Measurements from ENCODE around the gene RFX5.
"Not testable (repeated sequence)": the region's sequence is repeated elsewhere in the genome, so short reads cannot be mapped to it uniquely, and the experiment has no call there.

Gene RFX5

DNA sequence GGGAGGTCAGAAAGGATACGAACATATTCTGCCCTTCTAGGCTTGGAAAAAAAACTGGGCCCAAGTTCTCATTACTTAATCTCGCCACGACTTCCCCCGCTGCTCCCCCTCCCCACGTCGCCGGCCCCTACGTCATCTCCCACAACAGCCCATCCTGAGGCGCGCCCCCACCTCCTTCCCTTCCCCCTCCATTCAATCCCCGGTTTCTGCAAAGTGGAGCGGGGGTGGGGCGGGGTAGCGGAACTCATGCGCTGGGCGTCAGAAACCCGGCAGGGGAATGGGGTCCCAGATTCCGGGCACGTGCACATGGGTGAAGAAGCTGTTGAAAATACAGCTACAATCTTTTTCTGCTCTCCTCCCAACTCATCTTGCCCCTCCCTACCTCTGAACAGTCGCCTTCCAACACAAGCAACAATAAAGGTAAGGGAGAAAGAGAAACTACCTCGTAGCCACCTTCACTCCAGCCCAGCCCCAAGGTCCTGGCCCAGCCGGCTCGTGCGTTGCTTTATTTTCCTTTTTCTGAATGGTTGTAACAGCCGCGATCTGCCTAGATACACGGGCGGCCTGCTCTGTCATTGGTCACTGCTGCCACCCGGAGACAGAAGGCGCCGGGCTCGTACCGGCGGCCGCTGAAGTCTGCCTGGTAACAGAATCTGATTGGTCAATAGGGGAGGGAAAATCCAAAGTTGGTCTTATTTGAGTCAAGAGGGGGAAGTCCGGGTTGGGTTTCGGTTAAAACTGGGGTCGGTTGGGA is at the start of gene RFX5:
TSS of gene RFX5 (minus strand) at position 484 of the 754 bp plus-strand sequence. CDS start 932 bp downstream, outside the sequence.
- peak; percentile 97 for DNase-seq

DNA sequence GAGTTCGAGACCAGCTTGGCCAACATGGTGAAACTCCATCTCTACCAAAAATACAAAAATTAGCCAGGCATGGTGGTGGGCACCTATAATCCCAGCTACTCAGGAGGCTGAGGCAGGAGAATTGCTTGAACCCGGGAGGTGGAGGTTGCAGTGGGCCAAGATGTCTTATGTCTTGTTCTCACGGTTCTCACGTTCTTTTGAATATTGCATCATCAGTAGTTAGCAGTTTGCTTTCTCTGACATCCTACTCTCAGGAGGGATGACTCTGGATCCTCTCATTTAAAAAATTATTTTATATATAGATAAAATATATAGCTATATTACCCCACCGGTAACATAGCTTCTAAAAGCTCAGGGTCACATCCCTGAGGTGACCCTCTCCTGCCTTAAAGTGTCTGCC is 49.2 kb upstream of the RFX5 start:
- not testable (repeated sequence) for DNase-seq

DNA sequence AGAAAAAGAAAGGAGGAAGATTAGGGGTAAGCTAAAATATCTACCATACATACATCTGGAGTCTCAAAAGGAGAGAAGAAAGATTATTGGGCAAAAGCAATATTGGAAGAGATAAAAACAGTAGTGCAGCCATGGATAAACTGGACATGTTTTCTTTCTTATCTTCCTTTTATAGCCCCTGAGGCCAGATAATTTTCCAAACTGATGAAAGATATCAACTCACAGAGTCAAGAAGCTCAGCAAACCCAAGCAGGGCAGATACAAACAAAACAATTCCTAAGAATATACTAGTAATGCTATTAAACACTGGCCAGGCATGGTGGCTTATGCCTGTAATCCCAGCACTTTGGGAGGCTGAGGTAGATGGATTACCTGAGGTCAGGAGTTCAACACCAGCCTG is 46.5 kb upstream of the RFX5 start:
- DNase-seq: no peak

DNA sequence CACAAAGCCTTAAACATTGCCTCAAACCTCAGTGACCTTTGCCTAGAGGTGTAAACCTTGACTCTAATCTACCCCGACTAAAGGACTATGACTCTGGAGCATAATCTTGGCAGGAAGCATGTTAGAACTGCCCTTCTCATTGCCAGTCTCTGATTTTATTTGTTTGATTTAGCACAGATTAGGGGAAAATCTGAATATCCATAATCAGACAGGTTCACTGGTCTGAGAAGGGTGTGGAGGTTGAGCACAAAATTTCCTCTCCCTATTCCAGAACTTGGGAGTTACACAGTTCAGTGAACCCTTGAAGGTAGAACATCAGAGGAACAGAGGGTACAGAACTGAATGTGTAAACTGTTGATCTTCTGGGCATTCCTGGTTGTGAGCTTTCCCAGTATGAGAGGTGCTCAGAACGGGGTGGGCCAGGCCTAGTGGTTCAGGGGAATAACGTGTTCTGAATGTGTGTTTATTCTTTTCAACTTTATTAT is 44.1 kb upstream of the RFX5 start:
- no peak for DNase-seq

DNA sequence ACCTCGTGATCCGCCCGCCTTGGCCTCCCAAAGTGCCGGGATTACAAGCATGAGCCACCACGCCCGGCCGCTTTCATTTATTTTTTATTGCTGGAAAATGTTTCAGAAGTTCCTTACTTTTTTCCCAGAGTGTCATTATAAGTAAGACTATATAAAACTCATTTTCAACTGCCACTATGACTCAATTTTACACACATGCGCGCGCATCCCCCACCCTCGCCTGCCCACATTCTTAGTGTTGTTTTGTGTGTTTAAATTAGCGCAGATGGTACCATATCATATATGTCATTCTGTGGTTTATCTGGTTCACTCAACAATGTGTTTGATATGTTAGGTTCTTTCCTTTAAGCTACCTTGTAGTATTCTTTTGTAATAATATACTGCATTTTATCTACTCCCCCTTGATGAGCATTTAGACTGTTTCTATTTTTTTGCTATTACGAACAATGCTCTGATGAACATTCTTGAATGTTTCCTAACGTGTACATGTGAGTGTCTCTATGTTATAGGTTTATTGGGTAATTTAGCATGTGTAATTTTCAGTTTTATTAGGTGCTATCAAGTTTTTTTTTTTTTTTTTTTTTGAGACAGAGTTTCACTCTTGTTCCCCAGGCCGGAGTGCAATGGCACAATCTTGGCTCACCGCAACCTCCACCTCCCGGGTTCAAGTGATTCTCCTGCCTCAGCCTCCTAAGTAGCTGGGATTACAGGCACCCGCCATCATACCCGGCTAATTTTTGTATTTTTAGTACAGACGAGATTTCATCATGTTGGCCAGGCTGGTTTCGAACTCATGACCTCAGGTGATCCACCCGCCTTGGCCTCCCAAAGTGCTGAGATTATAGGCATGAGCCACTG is 43.4 kb upstream of the RFX5 start:
- not testable (repeated sequence) for DNase-seq

DNA sequence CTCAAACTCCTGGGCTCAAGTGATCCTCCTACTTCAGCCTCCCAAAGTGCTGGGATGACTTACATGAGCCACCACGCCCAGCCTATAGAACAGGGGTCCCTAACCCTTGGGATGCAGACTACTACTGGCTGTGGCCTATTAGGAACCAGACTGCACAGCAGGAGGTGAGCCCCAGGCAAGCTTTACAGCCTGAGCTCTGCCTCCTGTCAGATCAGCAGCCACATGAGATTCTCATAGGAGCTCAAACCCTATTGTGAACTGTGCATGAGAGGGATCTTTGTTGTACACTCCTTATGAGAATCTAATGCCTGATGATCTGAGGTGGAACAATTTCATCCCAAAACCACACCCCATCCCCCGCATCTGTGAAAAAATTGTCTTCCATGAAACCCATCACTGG is 39.0 kb upstream of the RFX5 start:
- no peak for DNase-seq

DNA sequence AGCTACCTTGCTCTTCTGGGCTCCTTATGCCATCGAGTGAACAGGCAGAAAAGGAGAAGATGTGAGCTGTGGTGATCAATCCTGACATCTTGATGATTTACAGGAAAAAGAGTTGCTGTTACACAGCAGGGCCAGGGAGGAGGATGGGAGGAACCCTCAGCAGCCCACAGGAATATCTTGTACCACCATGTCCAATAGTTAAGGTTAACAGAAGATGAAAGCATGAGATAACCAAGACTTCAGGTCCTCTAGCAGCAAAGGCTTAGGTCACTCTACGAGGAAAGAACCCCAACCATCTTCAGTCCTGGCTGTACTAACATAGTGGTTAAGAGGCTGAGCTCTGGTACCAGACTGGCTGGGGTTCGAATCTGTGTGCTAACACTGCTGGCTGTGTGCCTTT is 37.5 kb upstream of the RFX5 start:
- no peak for DNase-seq

DNA sequence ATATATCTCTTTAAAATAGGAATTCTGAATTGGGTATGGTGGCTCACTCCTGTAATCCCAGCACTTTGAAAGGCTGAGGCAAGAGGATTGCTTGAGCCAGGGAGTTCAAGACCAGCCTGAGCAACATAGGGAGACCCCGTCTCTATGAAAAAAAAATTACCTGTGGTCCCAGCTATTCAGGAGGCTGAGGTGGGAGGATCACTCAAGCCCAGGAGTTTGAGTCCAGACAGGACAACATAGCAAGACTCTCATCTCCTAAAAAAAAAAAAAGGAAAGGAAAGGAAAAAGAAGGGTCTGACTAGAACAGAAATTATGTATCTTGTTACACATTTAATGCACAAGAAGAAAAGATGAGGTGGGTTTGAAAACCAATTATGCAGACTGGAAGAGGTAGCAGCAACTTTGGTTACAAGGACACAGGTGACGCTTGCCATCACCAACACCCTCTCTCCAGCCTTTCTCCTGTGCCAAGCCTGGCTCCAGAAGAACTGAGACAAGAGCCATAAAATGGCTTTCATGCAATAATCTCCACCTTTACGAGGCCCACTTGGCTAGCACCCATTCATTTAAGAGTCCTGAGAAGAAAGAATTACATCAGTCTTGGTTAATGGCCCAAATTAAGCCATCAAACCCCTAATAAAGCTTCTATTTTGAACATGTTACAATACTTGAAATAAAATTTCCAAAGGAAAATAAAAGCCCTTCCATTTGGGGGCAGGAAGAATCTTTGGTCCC is 30.3 kb upstream of the RFX5 start:
- no peak for DNase-seq

DNA sequence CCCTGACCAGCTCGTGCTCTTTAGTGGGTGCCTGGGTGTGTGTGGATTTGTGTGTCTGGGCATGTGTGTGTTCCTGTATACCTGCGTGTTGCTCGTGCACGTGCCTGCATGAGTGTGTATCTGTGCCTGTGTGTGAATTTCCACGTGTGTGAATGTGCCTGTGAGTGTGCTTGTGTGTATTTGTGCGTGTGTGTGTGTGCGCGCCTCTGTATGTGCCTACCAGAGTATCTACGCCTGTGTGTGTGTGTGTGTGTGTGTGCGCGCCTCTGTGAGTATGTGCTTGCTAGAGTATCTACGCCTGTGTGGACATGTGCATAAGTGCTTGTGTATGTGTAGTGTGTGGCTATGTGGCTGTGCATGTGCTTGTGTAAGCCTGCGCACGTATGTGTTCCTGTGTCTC is 26.1 kb upstream of the RFX5 start:
- DNase-seq: no peak

DNA sequence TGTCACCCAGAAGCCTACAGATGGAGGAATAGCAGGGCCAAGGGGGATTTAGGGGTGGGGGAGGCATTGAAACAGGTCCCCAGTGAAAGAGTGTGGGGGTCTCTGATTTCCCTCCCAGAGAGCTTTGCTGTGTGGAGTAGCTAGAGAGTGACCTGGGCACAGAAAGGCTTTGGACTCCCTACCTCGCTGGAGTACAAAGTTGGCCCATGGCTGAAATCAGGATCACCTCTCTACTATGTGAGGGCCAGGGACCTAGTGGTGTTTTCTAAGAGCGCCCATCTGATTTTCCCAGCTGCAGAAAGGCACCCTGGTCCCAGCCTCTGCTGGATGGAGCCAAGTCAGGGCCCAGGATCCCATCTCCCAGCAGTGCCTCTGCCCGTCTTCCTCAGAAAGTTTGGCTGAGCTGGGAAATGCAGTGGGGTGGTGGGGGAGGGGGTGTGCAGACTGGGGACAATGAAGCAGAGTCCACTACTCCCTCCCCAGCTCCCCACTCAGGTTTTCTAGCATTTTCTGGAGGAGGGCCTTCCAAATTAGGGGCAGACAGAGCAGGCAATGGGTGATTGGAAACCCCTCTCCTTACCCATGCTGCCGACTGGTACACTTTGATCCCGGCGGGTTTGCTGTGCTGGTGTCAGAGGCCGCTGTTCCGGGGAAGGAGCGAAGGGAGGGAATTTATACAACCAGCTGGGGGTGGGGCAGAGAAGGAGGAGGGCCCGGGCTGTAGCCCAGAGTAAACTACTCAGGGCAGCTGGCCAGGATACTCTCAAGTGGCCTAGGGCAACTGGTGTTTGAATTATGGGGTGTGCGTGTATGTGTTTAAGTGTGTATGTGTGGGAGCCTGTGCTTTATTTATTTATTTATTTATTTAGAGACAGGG is 25.2 kb upstream of the RFX5 start, which contains the start of gene SELENBP1:
TSS of gene SELENBP1 (minus strand) at position 648 of the 877 bp plus-strand sequence. CDS start at position 584, 64 bp downstream.
- peak; percentile 39 for DNase-seq

DNA sequence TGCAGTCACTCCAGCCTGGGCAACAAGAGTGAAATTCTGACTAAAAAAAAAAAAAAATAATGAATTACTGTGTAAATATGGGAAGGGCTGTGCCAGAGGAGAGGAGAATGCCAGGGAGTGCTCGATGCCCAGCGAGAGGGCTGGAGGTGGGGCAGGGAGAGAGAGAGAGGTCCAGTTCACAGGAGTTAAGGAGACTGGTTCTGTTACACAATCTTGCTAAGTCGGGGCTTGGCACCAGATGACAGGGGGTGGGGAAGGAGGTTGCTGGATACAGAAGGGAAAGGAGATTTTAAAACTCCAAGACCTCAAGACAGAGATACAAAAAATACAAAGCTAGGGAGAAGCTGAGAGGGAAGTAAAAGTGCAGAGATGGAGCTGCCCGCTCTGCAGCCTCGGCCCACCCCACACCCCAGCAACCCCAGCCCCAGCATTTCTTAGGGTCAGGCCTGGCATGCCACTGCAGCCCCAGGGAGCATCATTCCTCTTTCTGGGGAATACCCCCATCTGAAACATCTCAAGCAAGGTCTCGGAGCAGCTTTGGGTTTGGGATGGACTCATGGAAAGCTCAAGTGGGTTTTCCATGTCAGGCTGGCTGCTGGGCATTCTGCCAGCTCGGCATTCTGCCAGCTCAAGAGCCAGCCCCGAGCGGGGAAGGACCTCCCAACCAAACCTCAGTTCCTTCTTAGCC is 24.5 kb upstream of the RFX5 start:
- DNase-seq: peak; percentile 80

DNA sequence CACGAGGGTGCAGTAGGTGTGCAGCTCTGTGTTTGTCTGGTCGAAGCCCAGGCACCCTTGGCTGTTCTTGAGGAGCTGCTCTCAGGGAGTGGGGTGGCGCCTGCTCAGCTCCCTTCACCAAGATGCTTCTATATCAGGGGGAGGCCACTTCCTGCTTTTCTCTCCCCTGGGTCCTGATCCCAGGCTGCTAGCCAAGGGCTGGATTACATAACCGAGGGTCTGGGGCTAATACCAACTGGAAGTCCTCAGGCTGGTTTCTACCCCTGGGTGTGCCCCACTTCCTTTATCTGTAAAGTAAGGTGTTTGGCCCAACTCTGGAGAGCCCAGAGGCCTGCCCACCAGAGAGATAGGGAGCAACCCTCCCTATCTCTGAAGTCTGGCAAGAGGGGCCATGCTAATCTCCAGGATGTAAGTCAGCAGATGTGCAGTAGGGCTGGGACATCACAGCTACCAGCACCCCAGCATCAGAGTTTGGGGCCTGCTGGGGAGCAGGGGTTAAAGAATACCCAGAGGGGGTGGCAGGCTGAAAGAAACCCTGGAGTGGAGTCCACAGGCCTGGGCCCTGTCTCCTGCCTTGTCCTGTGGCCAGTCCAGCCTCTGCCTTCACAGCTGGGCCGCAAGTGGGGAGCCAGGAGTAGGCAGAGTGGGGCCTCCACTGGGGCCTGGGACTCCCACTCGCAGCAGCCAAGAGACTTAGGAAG is 23.3 kb upstream of the RFX5 start:
- DNase-seq: peak; percentile 7

DNA sequence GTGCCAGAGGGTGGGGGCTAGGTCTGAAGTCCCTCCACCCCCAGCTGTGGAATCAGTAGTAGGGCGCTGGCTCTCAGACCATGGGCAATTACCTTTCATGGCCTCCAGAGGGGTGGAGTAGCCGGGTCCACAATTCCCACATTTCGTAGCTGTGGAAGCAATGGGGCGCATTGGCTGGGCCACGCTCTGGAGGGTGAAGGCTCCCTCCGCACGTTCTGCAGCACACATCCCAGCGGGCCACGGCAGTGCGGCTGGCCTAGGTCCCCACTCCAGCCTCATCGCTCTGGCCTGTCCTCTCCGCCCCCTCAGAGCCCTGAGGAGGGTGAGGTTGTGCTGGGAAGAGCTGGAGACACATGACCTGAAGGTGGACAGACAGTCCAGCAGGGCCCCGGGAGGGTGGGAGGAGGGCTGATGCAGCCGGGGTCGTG is 22.6 kb upstream of the RFX5 start:
- DNase-seq: no peak

DNA sequence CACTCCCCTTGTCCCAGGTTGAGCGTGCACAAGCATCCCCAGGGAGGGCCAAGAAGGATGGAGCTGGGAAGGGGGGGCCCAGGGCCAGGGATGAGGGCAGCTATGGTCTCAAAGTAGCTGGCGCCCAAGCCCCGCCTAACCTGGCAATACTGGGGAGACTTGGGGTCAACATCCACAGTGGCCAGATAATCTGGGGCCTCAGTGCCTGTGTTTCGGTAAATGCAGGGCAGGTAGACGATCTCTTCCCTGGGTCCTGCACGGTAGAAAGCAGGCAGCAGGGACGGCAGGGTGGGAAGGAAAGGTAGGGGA is 22.2 kb upstream of the RFX5 start:
- no peak for DNase-seq

DNA sequence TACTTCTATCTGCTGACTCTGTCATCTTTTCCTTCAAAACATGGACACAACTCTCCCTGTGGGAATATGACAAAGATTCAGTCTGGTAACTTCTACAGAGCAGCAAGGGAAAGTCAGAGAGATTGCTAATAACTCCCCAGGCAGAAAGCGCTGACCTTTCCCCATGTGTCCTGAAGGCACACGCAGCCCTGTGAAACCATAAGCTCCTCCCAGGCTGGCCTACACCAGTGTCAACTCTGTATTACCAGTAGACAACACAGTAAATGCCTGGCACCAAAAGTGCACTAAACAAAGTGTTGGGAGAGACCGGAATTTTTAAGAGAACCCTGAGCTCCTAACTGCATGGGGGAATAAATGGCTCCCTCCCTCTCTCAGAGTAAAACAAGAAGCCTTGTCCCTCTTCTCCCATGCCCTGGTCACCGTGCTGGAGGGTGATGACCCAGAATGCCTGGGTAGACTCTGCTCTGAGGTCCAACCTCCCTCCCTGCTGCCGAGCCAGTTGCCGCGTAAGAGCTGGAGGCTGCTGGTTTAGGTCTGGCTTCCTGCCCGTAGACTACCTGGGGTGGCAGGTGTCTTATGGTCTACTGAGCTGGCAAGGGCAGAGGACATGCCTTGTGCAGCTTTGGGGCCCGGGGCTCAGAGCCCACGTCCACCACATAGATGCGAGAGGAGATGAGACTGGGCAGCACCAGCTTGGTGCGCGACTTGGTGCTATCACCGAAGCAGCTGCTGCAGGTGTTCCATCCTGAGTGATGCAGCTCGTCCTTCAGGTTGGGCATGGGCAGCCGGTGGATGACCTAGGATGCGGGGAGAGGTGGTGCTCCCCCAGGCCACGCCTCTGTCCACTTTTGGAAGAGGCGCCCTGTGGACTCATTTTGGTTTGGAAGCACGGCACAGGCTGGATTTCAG is 21.6 kb upstream of the RFX5 start:
- no peak for DNase-seq

DNA sequence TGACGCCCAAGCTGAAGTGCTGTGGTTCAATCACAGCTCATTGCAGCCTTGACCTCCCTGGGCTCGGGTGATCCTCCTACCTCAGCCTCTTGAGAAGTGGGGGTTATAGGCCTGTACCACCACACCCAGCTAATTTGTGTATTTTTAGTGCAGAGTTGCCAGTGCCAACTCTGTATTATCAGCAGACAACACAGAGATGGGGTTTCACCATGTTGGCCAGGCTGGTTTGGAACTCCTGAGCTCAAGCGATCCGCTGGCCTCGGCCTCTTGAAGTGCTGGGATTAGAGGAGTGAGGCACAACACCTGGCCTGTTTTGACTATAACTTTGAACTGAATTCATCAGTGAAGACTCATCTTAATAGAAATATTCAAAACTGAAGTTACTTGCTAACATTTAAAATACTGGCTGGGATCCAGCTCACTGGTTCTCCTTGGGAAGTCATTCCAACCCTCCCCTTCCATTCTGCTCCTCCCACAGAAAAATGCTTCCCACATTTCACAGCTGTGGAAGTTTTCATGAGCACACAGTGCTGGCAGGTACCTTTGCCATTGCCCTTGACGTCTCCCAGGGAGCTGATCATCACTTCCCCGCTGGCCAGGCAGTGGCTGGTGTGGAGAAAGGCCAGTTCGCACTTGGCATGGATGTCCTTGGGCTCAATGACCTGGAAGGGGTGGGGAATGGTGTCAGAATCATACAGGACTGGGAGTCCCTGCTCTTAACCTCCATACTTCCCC is 20.8 kb upstream of the RFX5 start:
- no peak for DNase-seq

DNA sequence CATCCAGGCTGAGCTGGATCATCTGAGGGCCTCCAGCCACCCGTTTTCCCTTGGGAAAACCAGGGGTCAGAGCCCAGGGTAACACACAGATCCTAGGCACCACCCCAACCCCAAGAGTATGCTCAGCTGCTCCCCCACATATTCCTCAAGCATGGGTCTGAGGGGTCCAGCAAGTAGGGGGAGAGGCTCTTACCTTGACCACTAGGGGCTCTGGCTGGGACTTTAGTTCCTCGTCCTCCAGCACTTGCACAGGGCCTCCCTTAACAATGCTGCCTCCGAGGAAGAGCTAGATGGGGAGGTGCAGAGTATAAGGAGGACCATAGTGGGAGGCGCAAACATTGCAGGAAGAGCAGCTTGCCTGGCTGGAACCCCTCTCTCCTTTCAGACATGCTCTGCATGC is 17.9 kb upstream of the RFX5 start:
- no peak for DNase-seq

DNA sequence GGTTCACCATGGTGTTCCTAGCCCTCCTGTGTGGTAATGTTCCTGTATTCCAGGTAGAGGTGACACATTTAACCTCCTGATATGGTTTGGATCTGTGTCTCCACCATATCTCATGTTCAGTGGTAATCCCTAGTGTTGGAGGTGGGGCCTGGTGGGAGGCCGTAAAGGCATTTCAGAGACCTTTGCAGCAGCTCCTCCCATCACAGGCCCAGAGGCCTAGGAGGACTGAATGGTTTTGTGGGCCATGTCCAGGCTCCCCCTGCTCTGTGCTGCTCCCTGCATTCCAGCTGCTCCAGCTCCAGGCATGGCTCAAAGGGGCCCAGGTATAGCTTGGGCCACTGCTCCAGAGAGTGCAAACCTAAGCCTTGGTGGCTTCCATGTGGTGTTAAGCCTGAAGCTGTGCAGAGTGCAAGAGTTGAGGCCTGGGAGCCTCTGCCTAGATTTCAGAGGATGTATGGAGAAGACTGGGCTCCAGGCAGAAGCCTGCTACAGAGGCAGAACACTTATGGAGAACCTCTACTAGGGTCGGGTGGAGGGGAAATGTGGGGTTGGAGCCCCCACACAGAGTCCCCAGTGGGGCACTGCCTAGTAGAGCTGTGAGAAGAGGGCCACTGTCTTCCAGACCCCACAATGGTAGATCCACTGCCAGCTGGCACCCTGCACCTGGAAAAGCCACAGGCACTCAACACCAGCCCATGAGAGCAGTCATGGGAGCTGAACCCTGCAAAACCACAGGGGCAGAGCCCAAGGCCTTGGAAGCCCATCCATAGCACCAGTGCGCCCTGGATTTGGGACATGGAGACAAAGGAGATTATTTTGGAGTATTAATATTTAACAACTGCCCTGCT is 15.5 kb upstream of the RFX5 start:
- DNase-seq: no peak

All from NCI-H2171 treated with DMSO at 0.1 percent for 48 hours (cell line).